HG03342 (cell line): Measurements from ENCODE around the gene ARHGEF28.

Experiments
- ATAC-seq: cut with Tn5 transposase; IDR thresholded peaks from one replicate; pipeline ENCODE4 v1.9.1; 2021; ENCODE audit warnings: mild to moderate bottlenecking, moderate library complexity; ENCODE audit not compliant: unreplicated experiment

ARHGEF28 gene

GRCh38 chr5:73732045-73732444 is 106.0 kb downstream of the ARHGEF28 start:
- ATAC-seq, result no peak

- no peak for ATAC-seq
Observed at GRCh38 chr5:73733219-73733618, 107.2 kb downstream of the ARHGEF28 start.

- ATAC-seq, result no peak
Observed at GRCh38 chr5:73735032-73735734, 109.2 kb downstream of the ARHGEF28 start.

GRCh38 chr5:73739650-73740049 is 113.7 kb downstream of the ARHGEF28 start:
- no peak for ATAC-seq

GRCh38 chr5:73740274-73740790 is 114.3 kb downstream of the ARHGEF28 start:
- no peak for ATAC-seq

GRCh38 chr5:73743161-73743560 is 117.2 kb downstream of the ARHGEF28 start:
- no peak for ATAC-seq

GRCh38 chr5:73745836-73746235 is 119.8 kb downstream of the ARHGEF28 start:
- ATAC-seq, result no peak

- no peak for ATAC-seq
Observed at GRCh38 chr5:73746608-73747007, 120.6 kb downstream of the ARHGEF28 start.

- ATAC-seq, result no peak
Observed at GRCh38 chr5:73747696-73748380, 121.8 kb downstream of the ARHGEF28 start.

GRCh38 chr5:73748510-73749400 is 122.8 kb downstream of the ARHGEF28 start:
- ATAC-seq, result no peak

- ATAC-seq, result no peak
Observed at GRCh38 chr5:73749485-73750270, 123.7 kb downstream of the ARHGEF28 start.

GRCh38 chr5:73751254-73751914 is 125.4 kb downstream of the ARHGEF28 start:
- no peak for ATAC-seq

- ATAC-seq, result no peak
Observed at GRCh38 chr5:73754254-73754653, 128.3 kb downstream of the ARHGEF28 start.

GRCh38 chr5:73757416-73757815 is 131.4 kb downstream of the ARHGEF28 start:
- no peak for ATAC-seq

GRCh38 chr5:73759771-73760170 is 133.8 kb downstream of the ARHGEF28 start:
- ATAC-seq, result no peak

GRCh38 chr5:73763300-73764032 is 137.5 kb downstream of the ARHGEF28 start:
- no peak for ATAC-seq

GRCh38 chr5:73764586-73764985 is 138.6 kb downstream of the ARHGEF28 start:
- ATAC-seq, result no peak

GRCh38 chr5:73764996-73765395 is 139.0 kb downstream of the ARHGEF28 start:
- ATAC-seq, result no peak

GRCh38 chr5:73766902-73767301 is 140.9 kb downstream of the ARHGEF28 start:
- no peak for ATAC-seq
